ENCODE results near the gene AKAP6. TPM values are rescaled to one million over a fixed set of nuclear protein-coding genes. Genes with fewer than 3 reads are reported as not detected.

Gene AKAP6
- total and polyA plus RNA-seq, 2 of the 8 experiments (the other 6 are each of a cell fraction or from before 2014, with no cell fraction given) = 0.09 to 0.89 TPM

DNA sequence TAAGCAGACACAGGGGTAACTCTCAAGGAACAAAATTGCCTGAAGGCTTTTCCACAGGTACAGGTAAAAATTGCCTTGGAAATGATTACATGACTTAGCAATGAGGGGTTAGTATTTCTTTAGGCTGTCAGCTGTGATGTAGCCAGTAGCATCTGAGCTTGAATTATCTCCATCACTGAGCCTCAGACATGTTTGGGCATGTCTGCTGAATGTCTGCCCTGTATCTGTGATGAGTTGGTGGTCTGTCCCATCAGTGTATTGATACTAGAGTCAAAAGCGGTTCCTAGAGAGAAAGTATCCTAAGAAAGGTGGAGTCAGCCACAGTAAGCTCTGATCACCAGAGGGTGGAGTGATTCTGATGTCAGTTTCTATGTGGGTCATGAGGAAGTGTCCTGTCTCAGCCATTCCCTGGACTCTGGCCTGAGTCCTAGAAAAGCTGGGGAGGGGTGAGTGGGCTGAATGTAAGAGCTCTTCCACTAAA is 16.3 kb downstream of the AKAP6 start:
- Histone ChIP-seq H2BK120ac (replicated peaks; ENCODE audit: low read depth, low read length) (peak overlapping the region; percentile 73), H4K20me1 (replicated peaks in 1 of 2; ENCODE audit: control insufficient read depth in 1 of 2, insufficient read depth in 2 of 2, low read length in 2 of 2) (no peaks in the 10 kb centered on the region), H2AFZ (ENCODE audit: low read length) (peak overlapping the region; percentile 92), H2BK12ac (ENCODE audit: low read depth, low read length) (no peak overlapping the region), H3K14ac (ENCODE audit: insufficient read length) (no peak overlapping the region), H3K36me3 (ENCODE audit: control insufficient read depth in 2 of 4, insufficient read depth in 4 of 4, low read length in 3 of 4) (no peaks in the 10 kb centered on the region), H2BK20ac (ENCODE audit: low read length) (no peak overlapping the region), H3K18ac (ENCODE audit: extremely low read depth, low read length) (no peak overlapping the region), H3K9ac (replicated peaks in 1 of 4; ENCODE audit: extremely low read depth in 1 of 4, low read depth in 3 of 4, low read length in 3 of 4) (no peak overlapping the region), H2BK5ac (ENCODE audit: low read depth, low read length) (peak overlapping the region; percentile 54; the same call in 1 of the 2 replicates), H4K5ac (ENCODE audit: insufficient read length, low read depth, low read length) (no peak overlapping the region), H3K23ac (ENCODE audit: insufficient read length) (no peak overlapping the region), H3K4me2 (ENCODE audit: insufficient read depth in 1 of 2, low read depth in 2 of 2, low read length in 2 of 2) (no peak overlapping the region), H4K8ac (ENCODE audit: extremely low read depth, insufficient read depth, low read length) (no peak overlapping the region), H3K27me3 (replicated peaks in 1 of 4; ENCODE audit: control insufficient read depth in 3 of 4, extremely low read depth in 1 of 4, insufficient read depth in 3 of 4, low read length in 3 of 4) (no peaks in the 10 kb centered on the region), H3K9me3 (ENCODE audit: insufficient read depth in 2 of 2, low read depth in 1 of 2, low read length in 1 of 2) (no peaks in the 10 kb centered on the region), H2AK5ac (ENCODE audit: low read depth, low read length) (no peak overlapping the region), H4K91ac (replicated peaks; ENCODE audit: insufficient read length, low read length) (peak overlapping the region; percentile 66), H3K23me2 (ENCODE audit: low read depth, low read length) (no peaks in the 10 kb centered on the region), H2BK15ac (ENCODE audit: low read length) (no peak overlapping the region), H3K56ac (replicated peaks; ENCODE audit: insufficient read length, low read depth, low read length) (no peak overlapping the region), H3K4me1 (replicated peaks in 1 of 4; ENCODE audit: control insufficient read depth in 3 of 4, insufficient read depth in 4 of 4, low read length in 3 of 4) (peaks cover 0 to 6% (median 3%) of the 10 kb centered on the region in 4 experiments; a peak in 3 of 7 replicates), H3K79me1 (ENCODE audit: low read depth, low read length) (no peaks in the 10 kb centered on the region), H3K4me3 (ENCODE audit: extremely low read depth in 1 of 4, insufficient read depth in 2 of 4, low read depth in 3 of 4, low read length in 4 of 4) (no peak overlapping the region), H3K27ac (ENCODE audit: low read depth, low read length) (no peak overlapping the region), H3K79me2 (ENCODE audit: control insufficient read depth in 1 of 2, insufficient read depth in 2 of 2, low read length in 2 of 2) (no peaks in the 10 kb centered on the region), H3K4ac (replicated peaks; ENCODE audit: insufficient read length, low read depth, low read length) (no peak overlapping the region)
- FAIRE-seq = no peak
- DNase-seq (ENCODE audit: low read depth in 1 of 2, low spot score in 2 of 2) = no peak
- CTCF ChIA-PET (ENCODE audit: partially characterized antibody) = interaction anchor here (0.7 to 1.1 kb wide), 3 partner anchors 12 to 75 kb away, joined by 3 read pairs; no protein-coding TSS in a partner anchor
- POLR2A ChIA-PET (ENCODE audit: partially characterized antibody) = no interaction called here
- 100% methylated on average over 1 of the region's 1 CpG; no CpG with 5 or more reads in 1 of the 2 experiments for WGBS, 2 experiments (ENCODE audit: extremely low coverage in 1 of 2, insufficient coverage in 1 of 2, insufficient read length in 1 of 2, insufficient replicate concordance in 2 of 2, low coverage in 1 of 2, low lambda C conversion rate in 2 of 2, missing lambda C conversion rate in 1 of 2)
- TF ChIP-seq SP1 (IDR thresholded peaks at IDR 0.05; ENCODE audit: low read depth, low read length) (no peak), POU5F1 (IDR thresholded peaks at IDR 0.05; ENCODE audit: low read depth, low read length) (no peak), RBBP5 (IDR thresholded peaks at IDR 0.05; ENCODE audit: borderline replicate concordance, low read depth, low read length) (no peak), BCL11A (IDR thresholded peaks at IDR 0.05; ENCODE audit: low read depth in 2 of 2, low read length in 2 of 2) (no peak), EGR1 (IDR thresholded peaks at IDR 0.05; ENCODE audit: borderline replicate concordance, low read depth, low read length) (no peak), GTF2F1 (IDR thresholded peaks at IDR 0.05; ENCODE audit: borderline replicate concordance, low read depth, low read length) (no peak), CHD1 (IDR thresholded peaks at IDR 0.05; ENCODE audit: low read depth, low read length) (no peak), SIRT6 (IDR thresholded peaks at IDR 0.05; ENCODE audit: low read length) (no peak), POLR2AphosphoS5 (IDR thresholded peaks at IDR 0.05; ENCODE audit: low read depth, low read length) (no peak), TBP (IDR thresholded peaks at IDR 0.05; ENCODE audit: low read depth, low read length) (no peak)
